Measurements from ENCODE around the gene USP9X. TPM values are rescaled to one million over a fixed set of nuclear protein-coding genes. Genes with fewer than 3 reads are reported as not detected.

The USP9X gene
- total and polyA plus RNA-seq, 9 of the 15 experiments (the other 6 are each of a cell fraction or from before 2014, with no cell fraction given), result 10.9 to 47.8 (median 29.5) TPM

DNA sequence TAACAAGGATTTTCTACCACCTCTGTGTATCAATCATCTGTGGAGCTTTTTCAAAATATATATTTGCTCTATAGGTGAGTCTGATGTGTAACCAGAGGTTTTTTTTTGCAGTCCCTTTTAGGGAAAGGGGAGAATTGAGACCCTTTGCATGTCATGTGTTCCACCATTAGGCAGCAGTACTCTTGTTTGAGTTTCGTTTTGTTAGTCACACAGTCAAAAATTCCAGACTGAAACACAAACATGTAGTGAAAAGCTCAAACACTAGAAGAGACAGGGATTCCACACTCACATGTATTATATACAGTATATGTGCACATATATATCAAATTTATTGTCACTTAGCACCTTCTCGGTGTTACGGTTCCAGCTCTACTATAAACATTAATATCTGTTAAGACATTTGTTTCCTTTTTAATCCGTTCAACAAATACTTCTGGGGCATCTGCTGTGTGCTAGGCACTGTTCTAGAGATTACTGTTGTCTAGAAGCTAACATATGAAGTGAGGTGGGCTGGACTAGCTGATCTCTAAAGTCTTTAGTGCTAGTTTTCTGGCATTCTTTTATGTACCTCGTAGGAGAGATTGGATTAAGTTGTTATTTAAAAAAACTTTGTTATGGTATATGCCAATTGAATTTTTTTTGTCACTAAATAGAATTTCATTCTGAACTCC is 5.5 kb downstream of the USP9X start (continued):
- TF ChIP-seq RBM25 (IDR thresholded peaks at IDR 0.05; ENCODE audit: low read depth, low read length, severe bottlenecking), result no peak
- TF ChIP-seq HMGN3 (IDR thresholded peaks at IDR 0.05; ENCODE audit: borderline replicate concordance, extremely low read depth, insufficient read length, low read depth, low read length), result no peak
- TF ChIP-seq SMAD3 (CRISPR knock-in tag; conservative IDR thresholded peaks at IDR 0.05), result no peak
- TF ChIP-seq TGIF2 (CRISPR knock-in tag; IDR thresholded peaks at IDR 0.05), result no peak
- TF ChIP-seq CBX8 (IDR thresholded peaks at IDR 0.05; ENCODE audit: borderline replicate concordance, extremely low read depth, low read depth, low read length, poor library complexity, severe bottlenecking), result no peak
- TF ChIP-seq SMARCB1 (IDR thresholded peaks at IDR 0.05; ENCODE audit: insufficient read length, low read depth), result no peak
- no peak for TF ChIP-seq ZNF239 (CRISPR knock-in tag; IDR thresholded peaks at IDR 0.05)
- no peak for TF ChIP-seq REST (IDR thresholded peaks at IDR 0.05; ENCODE audit: borderline replicate concordance)
- TF ChIP-seq REST (CRISPR knock-in tag; IDR thresholded peaks at IDR 0.05; ENCODE audit: low read depth), result no peak
- TF ChIP-seq POLR2AphosphoS2 (IDR thresholded peaks at IDR 0.05; ENCODE audit: low read length), result no peak
- TF ChIP-seq, protein P1, sequence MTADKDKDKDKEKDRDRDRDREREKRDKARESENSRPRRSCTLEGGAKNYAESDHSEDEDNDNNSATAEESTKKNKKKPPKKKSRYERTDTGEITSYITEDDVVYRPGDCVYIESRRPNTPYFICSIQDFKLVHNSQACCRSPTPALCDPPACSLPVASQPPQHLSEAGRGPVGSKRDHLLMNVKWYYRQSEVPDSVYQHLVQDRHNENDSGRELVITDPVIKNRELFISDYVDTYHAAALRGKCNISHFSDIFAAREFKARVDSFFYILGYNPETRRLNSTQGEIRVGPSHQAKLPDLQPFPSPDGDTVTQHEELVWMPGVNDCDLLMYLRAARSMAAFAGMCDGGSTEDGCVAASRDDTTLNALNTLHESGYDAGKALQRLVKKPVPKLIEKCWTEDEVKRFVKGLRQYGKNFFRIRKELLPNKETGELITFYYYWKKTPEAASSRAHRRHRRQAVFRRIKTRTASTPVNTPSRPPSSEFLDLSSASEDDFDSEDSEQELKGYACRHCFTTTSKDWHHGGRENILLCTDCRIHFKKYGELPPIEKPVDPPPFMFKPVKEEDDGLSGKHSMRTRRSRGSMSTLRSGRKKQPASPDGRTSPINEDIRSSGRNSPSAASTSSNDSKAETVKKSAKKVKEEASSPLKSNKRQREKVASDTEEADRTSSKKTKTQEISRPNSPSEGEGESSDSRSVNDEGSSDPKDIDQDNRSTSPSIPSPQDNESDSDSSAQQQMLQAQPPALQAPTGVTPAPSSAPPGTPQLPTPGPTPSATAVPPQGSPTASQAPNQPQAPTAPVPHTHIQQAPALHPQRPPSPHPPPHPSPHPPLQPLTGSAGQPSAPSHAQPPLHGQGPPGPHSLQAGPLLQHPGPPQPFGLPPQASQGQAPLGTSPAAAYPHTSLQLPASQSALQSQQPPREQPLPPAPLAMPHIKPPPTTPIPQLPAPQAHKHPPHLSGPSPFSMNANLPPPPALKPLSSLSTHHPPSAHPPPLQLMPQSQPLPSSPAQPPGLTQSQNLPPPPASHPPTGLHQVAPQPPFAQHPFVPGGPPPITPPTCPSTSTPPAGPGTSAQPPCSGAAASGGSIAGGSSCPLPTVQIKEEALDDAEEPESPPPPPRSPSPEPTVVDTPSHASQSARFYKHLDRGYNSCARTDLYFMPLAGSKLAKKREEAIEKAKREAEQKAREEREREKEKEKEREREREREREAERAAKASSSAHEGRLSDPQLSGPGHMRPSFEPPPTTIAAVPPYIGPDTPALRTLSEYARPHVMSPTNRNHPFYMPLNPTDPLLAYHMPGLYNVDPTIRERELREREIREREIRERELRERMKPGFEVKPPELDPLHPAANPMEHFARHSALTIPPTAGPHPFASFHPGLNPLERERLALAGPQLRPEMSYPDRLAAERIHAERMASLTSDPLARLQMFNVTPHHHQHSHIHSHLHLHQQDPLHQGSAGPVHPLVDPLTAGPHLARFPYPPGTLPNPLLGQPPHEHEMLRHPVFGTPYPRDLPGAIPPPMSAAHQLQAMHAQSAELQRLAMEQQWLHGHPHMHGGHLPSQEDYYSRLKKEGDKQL (CRISPR knock-in tag; IDR thresholded peaks at IDR 0.05; ENCODE audit: borderline replicate concordance), result no peak
